ENCODE results near the gene TCF12.

The TCF12 gene

GRCh38 chr15:56971571-56971970 lies 53.1 kb downstream of the TCF12 start:
- no peak for DNase-seq (ENCODE audit: extremely low spot score, insufficient read length, low read depth)
- FAIRE-seq, result no peak

GRCh38 chr15:56972016-56972415 lies 53.6 kb downstream of the TCF12 start:
- DNase-seq (ENCODE audit: extremely low spot score, insufficient read length, low read depth) (no peak), FAIRE-seq (no peak)

- DNase-seq (ENCODE audit: extremely low spot score, insufficient read length, low read depth) (no peak), FAIRE-seq (no peak)
These were observed 54.0 kb downstream of the TCF12 start for GRCh38 chr15:56972426-56972825.

- DNase-seq (ENCODE audit: extremely low spot score, insufficient read length, low read depth), result no peak
- FAIRE-seq, result no peak
These were observed 55.0 kb downstream of the TCF12 start for GRCh38 chr15:56973463-56973862.

GRCh38 chr15:56977232-56977631 lies 58.8 kb downstream of the TCF12 start:
- DNase-seq (ENCODE audit: extremely low spot score, insufficient read length, low read depth), result no peak
- FAIRE-seq, result no peak

- peak; percentile 21 for FAIRE-seq
- DNase-seq (ENCODE audit: extremely low spot score, insufficient read length, low read depth), result no peak
These were observed 60.6 kb downstream of the TCF12 start for GRCh38 chr15:56978898-56979662.

GRCh38 chr15:56980473-56980872 lies 62.0 kb downstream of the TCF12 start:
- FAIRE-seq (no peak), DNase-seq (ENCODE audit: extremely low spot score, insufficient read length, low read depth) (no peak)

GRCh38 chr15:56981160-56981559 lies 62.7 kb downstream of the TCF12 start:
- FAIRE-seq (no peak), DNase-seq (ENCODE audit: extremely low spot score, insufficient read length, low read depth) (no peak)

GRCh38 chr15:56982987-56983386 lies 64.5 kb downstream of the TCF12 start:
- FAIRE-seq (no peak), DNase-seq (ENCODE audit: extremely low spot score, insufficient read length, low read depth) (no peak)

- DNase-seq (ENCODE audit: extremely low spot score, insufficient read length, low read depth) (no peak), FAIRE-seq (no peak)
These were observed 66.4 kb downstream of the TCF12 start for GRCh38 chr15:56984681-56985481.

GRCh38 chr15:56985856-56986255 lies 67.4 kb downstream of the TCF12 start:
- no peak for FAIRE-seq

GRCh38 chr15:56987286-56987685 lies 68.8 kb downstream of the TCF12 start:
- FAIRE-seq (peak; percentile 45), DNase-seq (ENCODE audit: extremely low spot score, insufficient read length, low read depth) (no peak)

More at GRCh38 chr15:56985856-56986255, 67.4 kb downstream of the TCF12 start:
- no peak for DNase-seq (ENCODE audit: extremely low spot score, insufficient read length, low read depth)

- DNase-seq (ENCODE audit: extremely low spot score, insufficient read length, low read depth), result no peak
- FAIRE-seq, result peak; percentile 18
These were observed 69.8 kb downstream of the TCF12 start for GRCh38 chr15:56988219-56988618.

GRCh38 chr15:56989411-56989924 lies 71.0 kb downstream of the TCF12 start:
- FAIRE-seq (peak; percentile 69), DNase-seq (ENCODE audit: extremely low spot score, insufficient read length, low read depth) (no peak)

- DNase-seq (ENCODE audit: extremely low spot score, insufficient read length, low read depth) (no peak), FAIRE-seq (no peak)
These were observed 72.6 kb downstream of the TCF12 start for GRCh38 chr15:56991017-56991416.

- DNase-seq (ENCODE audit: extremely low spot score, insufficient read length, low read depth), result no peak
- no peak for FAIRE-seq
These were observed 74.3 kb downstream of the TCF12 start for GRCh38 chr15:56992725-56993124.

GRCh38 chr15:56994280-56994679 lies 75.8 kb downstream of the TCF12 start:
- FAIRE-seq (no peak), DNase-seq (ENCODE audit: extremely low spot score, insufficient read length, low read depth) (no peak)

- no peak for FAIRE-seq
- DNase-seq (ENCODE audit: extremely low spot score, insufficient read length, low read depth), result no peak
These were observed 77.6 kb downstream of the TCF12 start for GRCh38 chr15:56996093-56996492.

GRCh38 chr15:56996746-56997470 lies 78.5 kb downstream of the TCF12 start:
- DNase-seq (ENCODE audit: extremely low spot score, insufficient read length, low read depth), result no peak
- peak; percentile 12 for FAIRE-seq

GRCh38 chr15:57003418-57003817 lies 85.0 kb downstream of the TCF12 start:
- FAIRE-seq (no peak), DNase-seq (ENCODE audit: extremely low spot score, insufficient read length, low read depth) (no peak)

Measured in GM18507 (cell line).